OCI-LY1 (cell line): ENCODE data around the gene NUDT12.

ENCODE experiments used
- CTCF ChIP-seq: fragments of 200-600 bp; sonication (generic), shearing (Covaris generic); IDR thresholded peaks from 2 replicates; pipeline ENCODE4 v1.5.1; 2017; ENCODE audit warnings: mild to moderate bottlenecking, antibody characterized with exemption, low read length, moderate library complexity, mixed read lengths
- EZH2 ChIP-seq: fragments of 200-600 bp; sonication (generic), shearing (Covaris generic); IDR thresholded peaks from 2 replicates; pipeline ENCODE4 v1.8.0; 2017; ENCODE audit warnings: borderline replicate concordance, mixed run types, mild to moderate bottlenecking, antibody characterized with exemption, low read length, moderate library complexity, mixed read lengths

DNA sequence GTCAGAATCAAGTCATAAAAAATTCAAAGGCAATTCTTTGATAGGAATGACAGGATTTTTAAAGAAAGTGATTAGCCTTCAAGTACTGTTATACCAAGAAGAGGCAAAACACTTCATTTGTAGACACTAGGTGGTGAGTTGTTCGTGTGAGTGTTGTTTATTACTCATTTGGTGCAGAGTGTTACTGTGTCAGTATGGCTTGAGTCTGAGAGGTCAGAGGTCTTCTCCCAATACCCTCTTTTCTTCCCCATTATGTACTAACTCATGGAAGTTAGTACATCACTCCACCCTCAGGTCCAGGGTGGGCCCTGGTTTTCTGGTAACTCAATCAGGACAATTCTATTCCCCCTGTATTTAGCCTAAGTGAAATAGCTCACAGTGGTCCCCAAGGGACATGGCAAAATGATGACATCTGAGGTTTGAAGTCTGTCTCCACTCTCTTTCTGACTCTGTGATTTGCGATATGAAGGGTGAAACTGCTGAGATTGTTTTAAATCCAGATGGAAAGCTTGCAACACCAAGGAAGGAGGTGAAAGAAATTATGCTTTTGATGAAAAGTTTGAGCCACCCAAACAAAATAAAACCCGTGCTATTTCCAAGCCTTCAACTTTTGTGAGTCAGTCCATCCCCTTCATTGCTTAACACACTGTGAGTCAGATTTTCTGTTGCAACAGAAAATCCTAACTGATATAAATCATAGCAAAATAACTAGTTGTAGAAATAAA, 56.8 kb downstream of the NUDT12 start:
- TF ChIP-seq CTCF = no peak
- TF ChIP-seq EZH2 = no peak
